RWPE1 (cell line): ENCODE measurements around the gene ERBB4.

Source experiments
- CTCF ChIA-PET: fragments of 350-600 bp; sonication (Branson Sonifier 250); formaldehyde crosslinking; extraction: SDS; loops from one replicate; lab custom pipeline; 2021; lab: Yijun Ruan, JAX
- POLR2A ChIA-PET: fragments of 400-600 bp; formaldehyde crosslinking; extraction: SDS; loops from one replicate; lab custom pipeline; 2020; ENCODE audit warnings: antibody characterized with exemption; ENCODE audit not compliant: low non-redundant PET; lab: Yijun Ruan, JAX
- DNase-seq: peaks from one replicate; pipeline ENCODE4 v3.0.0; 2012; ENCODE audit warnings: low spot score
- H3K27ac ChIP-seq: fragments of 450-650 bp; 2 replicates; pipeline ENCODE4 v1.5.1; 2017
- CTCF ChIP-seq: fragments of 450-650 bp; conservative IDR thresholded peaks from 2 replicates; pipeline ENCODE4 v1.5.1; 2017; ENCODE audit warnings: low read depth, mild to moderate bottlenecking

ERBB4 gene

GRCh38 chr2:212536817-212537725 is 1.5 kb downstream of the ERBB4 start:
- ChIA-PET POLR2A (no interaction called here), CTCF (interaction anchor here (0.6 kb wide), 1 partner anchor 382 kb away, joined by 3 read pairs; no protein-coding TSS in a partner anchor)
- no peak overlapping the region for H3K27ac ChIP-seq
- DNase-seq: no peak
- TF ChIP-seq CTCF: no peak

GRCh38 chr2:212535996-212536816 is 2.4 kb downstream of the ERBB4 start:
- CTCF ChIA-PET: no interaction called here
- POLR2A ChIA-PET: no interaction called here
- no peak for DNase-seq
- no peak for TF ChIP-seq CTCF
- H3K27ac ChIP-seq: no peak overlapping the region

- ChIA-PET CTCF (interaction anchor here (0.7 kb wide), 1 partner anchor 789 kb away, joined by 3 read pairs; no protein-coding TSS in a partner anchor), POLR2A (no interaction called here)
- TF ChIP-seq CTCF: no peak
- no peak for DNase-seq
- no peak overlapping the region for H3K27ac ChIP-seq
Measured at GRCh38 chr2:212534336-212534735, 4.3 kb downstream of the ERBB4 start.

- CTCF ChIA-PET: interaction anchor here (1.0 kb wide), 1 partner anchor 13 kb away, joined by 4 read pairs; no protein-coding TSS in a partner anchor
Measured at GRCh38 chr2:212532585-212532984, 6.0 kb downstream of the ERBB4 start.

GRCh38 chr2:212532087-212532486 is 6.5 kb downstream of the ERBB4 start:
- ChIA-PET CTCF (interaction anchor here (0.6 to 1.0 kb wide), 2 partner anchors 12 to 379 kb away, joined by 3 to 4 read pairs; no protein-coding TSS in a partner anchor), POLR2A (no interaction called here)
- no peak for DNase-seq
- no peak for TF ChIP-seq CTCF
- no peak overlapping the region for H3K27ac ChIP-seq

More at GRCh38 chr2:212532585-212532984, 6.0 kb downstream of the ERBB4 start:
- DNase-seq: no peak
- POLR2A ChIA-PET: no interaction called here
- TF ChIP-seq CTCF: no peak
- H3K27ac ChIP-seq: no peak overlapping the region

- no peak for DNase-seq
- ChIA-PET POLR2A (no interaction called here), CTCF (interaction anchor here (0.6 kb wide), 1 partner anchor 379 kb away, joined by 3 read pairs; no protein-coding TSS in a partner anchor)
- no peak overlapping the region for H3K27ac ChIP-seq
- no peak for TF ChIP-seq CTCF
Measured at GRCh38 chr2:212531499-212531898, 7.1 kb downstream of the ERBB4 start.
